ENCODE data around the gene CDH4.

GRCh38 chr20:61320691-61321425, 68.8 kb downstream of the CDH4 start:
- TF ChIP-seq CTCF (IDR thresholded peaks at IDR 0.05) (no peak), EZH2 (IDR thresholded peaks at IDR 0.05; ENCODE audit: borderline replicate concordance, insufficient read depth, low read depth, low read length, poor library complexity, severe bottlenecking) (no peak)

Data from B cell (primary cell).